ENCODE results near the gene BARX2. TPM values are rescaled to one million over a fixed set of nuclear protein-coding genes. Genes with fewer than 3 reads are reported as not detected.

Gene BARX2
- total and polyA plus RNA-seq, 2 donors (not counting 3 experiments of a cell fraction or from before 2014, with no cell fraction given) = not detected

DNA sequence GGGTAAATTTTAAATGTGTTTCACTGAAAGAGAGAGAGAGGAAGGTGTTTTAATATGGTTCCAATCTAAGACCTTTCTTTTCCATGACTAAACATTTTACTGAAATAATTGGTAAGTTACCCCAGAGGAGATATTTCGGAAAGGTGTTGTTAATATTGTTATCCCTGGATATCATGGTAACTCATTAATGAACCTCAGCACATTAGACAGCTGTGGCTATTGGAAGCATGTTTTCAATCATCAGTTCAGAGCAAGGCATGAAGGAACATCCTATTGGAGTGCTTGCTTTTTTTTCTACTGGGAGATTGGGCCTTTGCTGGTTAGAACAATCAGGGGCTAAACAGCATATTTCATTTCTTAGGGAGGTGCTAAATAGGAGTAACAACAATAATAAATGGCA lies 11.8 kb downstream of the BARX2 start:
- Histone ChIP-seq H4K20me1 (replicated peaks; ENCODE audit: control insufficient read depth, extremely low read depth, insufficient read depth, low read length) (no peaks in the 10 kb centered on the region), H3K4me2 (ENCODE audit: insufficient read depth, low read length) (no peak overlapping the region), H2AFZ (ENCODE audit: low read depth, low read length) (no peak overlapping the region), H3K4me1 (ENCODE audit: control insufficient read depth, extremely low read depth, insufficient read depth, low read length) (no peaks in the 10 kb centered on the region), H3K36me3 (ENCODE audit: control insufficient read depth in 2 of 2, extremely low read depth in 1 of 2, insufficient read depth in 2 of 2, low read length in 2 of 2) (no peaks in the 10 kb centered on the region), H3K9me1 (replicated peaks; ENCODE audit: control insufficient read depth, extremely low read depth, insufficient read depth, low read length) (no peaks in the 10 kb centered on the region), H3K27me3 (ENCODE audit: control insufficient read depth in 2 of 2, insufficient read depth in 2 of 2, low read length in 2 of 2) (no peaks in the 10 kb centered on the region), H3K4me3 (replicated peaks in 1 of 3; ENCODE audit: insufficient read depth in 1 of 3, low read depth in 1 of 3, low read length in 3 of 3) (no peak overlapping the region), H3K9me3 (replicated peaks; ENCODE audit: control insufficient read depth, insufficient read depth, low read length) (no peaks in the 10 kb centered on the region), H3K9ac (replicated peaks; ENCODE audit: extremely low read depth, insufficient read depth, low read length) (no peak overlapping the region), H3K27ac (ENCODE audit: insufficient read depth, low read depth, low read length) (no peak overlapping the region), H3K79me2 (ENCODE audit: control insufficient read depth, insufficient read depth, low read length) (no peaks in the 10 kb centered on the region)
- dilution Hi-C loops (cut with MboI; ENCODE audit: extremely low pct_ligation_motif_present, low sequenced_read_pairs) (no loop called here), intact Hi-C loops (cut with micrococcal nuclease) (no loop called here)
- DNase-seq (ENCODE audit: low read depth, low spot score) (no peak), FAIRE-seq (no peak)
- POLR2A ChIA-PET = no interaction called here
- CTCF ChIA-PET = no interaction called here
- no TSS peak for BruUV-seq (replicated peaks)
- TF ChIP-seq EZH2 (IDR thresholded peaks at IDR 0.05; ENCODE audit: borderline replicate concordance, low read depth, low read length, severe bottlenecking) (no peak), MYC (IDR thresholded peaks at IDR 0.05; ENCODE audit: low read depth, low read length) (no peak), JUN (IDR thresholded peaks at IDR 0.05; ENCODE audit: borderline replicate concordance, insufficient read depth, insufficient read length, low read depth) (no peak), FOS (IDR thresholded peaks at IDR 0.05; ENCODE audit: borderline replicate concordance, insufficient read depth, low read length) (no peak), POLR2AphosphoS5 (IDR thresholded peaks at IDR 0.05; ENCODE audit: insufficient read depth, low read depth, low read length) (no peak), GATA2 (IDR thresholded peaks at IDR 0.05; ENCODE audit: insufficient read depth, insufficient read length, low read depth, low read length) (no peak), POLR2A (IDR thresholded peaks at IDR 0.05; ENCODE audit: low read depth, low read length) (no peak)
- TF ChIP-seq, protein P1, sequence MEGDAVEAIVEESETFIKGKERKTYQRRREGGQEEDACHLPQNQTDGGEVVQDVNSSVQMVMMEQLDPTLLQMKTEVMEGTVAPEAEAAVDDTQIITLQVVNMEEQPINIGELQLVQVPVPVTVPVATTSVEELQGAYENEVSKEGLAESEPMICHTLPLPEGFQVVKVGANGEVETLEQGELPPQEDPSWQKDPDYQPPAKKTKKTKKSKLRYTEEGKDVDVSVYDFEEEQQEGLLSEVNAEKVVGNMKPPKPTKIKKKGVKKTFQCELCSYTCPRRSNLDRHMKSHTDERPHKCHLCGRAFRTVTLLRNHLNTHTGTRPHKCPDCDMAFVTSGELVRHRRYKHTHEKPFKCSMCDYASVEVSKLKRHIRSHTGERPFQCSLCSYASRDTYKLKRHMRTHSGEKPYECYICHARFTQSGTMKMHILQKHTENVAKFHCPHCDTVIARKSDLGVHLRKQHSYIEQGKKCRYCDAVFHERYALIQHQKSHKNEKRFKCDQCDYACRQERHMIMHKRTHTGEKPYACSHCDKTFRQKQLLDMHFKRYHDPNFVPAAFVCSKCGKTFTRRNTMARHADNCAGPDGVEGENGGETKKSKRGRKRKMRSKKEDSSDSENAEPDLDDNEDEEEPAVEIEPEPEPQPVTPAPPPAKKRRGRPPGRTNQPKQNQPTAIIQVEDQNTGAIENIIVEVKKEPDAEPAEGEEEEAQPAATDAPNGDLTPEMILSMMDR (IDR thresholded peaks at IDR 0.05; ENCODE audit: extremely low read depth in 1 of 2, insufficient read depth in 1 of 2, low read depth in 1 of 2, low read length in 2 of 2) = no peak
- TF ChIP-seq, protein P2, sequence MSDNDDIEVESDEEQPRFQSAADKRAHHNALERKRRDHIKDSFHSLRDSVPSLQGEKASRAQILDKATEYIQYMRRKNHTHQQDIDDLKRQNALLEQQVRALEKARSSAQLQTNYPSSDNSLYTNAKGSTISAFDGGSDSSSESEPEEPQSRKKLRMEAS (IDR thresholded peaks at IDR 0.05; ENCODE audit: insufficient read depth, insufficient read length) = no peak

Measured in endothelial cell of umbilical vein (primary cell).